Transverse colon (tissue), 4 donors: Measurements from ENCODE around the gene PNISR.

Experiments
- POLR2AphosphoS5 ChIP-seq, 3 donors: sonication (generic); formaldehyde crosslinking; IDR thresholded peaks; one replicate each; pipeline ENCODE4 v1.6.1; 2016; ENCODE audit warnings: antibody characterized with exemption in 3 of 3
- TF ChIP-seq, protein P1 (sequence below), 5 experiments: fragments of 200-600 bp in 3 of 5; fragments of 450-650 bp in 2 of 5; sonication (generic) in 3 of 5; IDR thresholded peaks; 1 replicate in 2 of 5; 2 replicates in 3 of 5; pipeline ENCODE4 v1.5.1; 2016 to 2017; ENCODE audit warnings: antibody characterized with exemption in 5 of 5, inconsistent platforms in 3 of 5, mild to moderate bottlenecking in 2 of 5, moderate library complexity in 1 of 5

DNA sequence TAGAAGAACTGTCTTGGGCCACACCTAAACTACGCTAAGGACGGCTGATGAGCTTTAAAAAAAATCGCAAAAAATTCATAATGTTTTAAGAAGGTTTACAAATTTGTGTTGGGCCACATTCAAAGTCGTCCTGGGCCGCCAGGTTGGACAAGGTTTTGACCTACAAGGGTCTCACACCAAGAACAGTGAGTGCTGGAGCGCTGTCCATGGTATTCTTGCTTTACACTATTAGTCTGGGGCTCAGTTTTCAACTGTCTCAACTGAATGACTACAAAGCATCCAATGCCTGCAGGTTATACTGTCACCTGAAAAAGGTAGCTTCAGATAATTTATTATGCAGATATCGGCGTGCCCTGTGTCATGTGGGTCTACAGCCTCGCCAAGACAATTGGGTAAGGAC lies 72.0 kb downstream of the PNISR start:
- TF ChIP-seq, protein P1, sequence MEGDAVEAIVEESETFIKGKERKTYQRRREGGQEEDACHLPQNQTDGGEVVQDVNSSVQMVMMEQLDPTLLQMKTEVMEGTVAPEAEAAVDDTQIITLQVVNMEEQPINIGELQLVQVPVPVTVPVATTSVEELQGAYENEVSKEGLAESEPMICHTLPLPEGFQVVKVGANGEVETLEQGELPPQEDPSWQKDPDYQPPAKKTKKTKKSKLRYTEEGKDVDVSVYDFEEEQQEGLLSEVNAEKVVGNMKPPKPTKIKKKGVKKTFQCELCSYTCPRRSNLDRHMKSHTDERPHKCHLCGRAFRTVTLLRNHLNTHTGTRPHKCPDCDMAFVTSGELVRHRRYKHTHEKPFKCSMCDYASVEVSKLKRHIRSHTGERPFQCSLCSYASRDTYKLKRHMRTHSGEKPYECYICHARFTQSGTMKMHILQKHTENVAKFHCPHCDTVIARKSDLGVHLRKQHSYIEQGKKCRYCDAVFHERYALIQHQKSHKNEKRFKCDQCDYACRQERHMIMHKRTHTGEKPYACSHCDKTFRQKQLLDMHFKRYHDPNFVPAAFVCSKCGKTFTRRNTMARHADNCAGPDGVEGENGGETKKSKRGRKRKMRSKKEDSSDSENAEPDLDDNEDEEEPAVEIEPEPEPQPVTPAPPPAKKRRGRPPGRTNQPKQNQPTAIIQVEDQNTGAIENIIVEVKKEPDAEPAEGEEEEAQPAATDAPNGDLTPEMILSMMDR (IDR thresholded peaks at IDR 0.05) = no peak
- no peak for TF ChIP-seq POLR2AphosphoS5 (IDR thresholded peaks at IDR 0.05)
